ENCODE results near the gene COA4.

DNA sequence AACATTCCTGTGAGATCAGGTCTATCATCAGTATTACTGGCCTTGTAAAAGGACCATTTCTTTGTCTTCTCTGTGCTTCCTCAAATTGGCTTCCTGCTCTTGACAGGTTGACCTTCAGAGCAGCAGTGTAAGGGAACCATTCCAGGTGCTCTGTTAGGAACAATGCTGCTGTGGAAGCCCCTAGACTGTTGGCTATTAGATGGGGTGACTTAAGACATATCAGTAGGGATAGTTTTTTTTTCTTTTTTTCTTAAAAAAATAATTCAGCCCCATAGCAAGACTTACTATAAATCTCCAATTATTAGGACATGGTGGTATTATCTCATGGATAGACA is 37.6 kb downstream of the COA4 start:
- TF ChIP-seq, protein P1, sequence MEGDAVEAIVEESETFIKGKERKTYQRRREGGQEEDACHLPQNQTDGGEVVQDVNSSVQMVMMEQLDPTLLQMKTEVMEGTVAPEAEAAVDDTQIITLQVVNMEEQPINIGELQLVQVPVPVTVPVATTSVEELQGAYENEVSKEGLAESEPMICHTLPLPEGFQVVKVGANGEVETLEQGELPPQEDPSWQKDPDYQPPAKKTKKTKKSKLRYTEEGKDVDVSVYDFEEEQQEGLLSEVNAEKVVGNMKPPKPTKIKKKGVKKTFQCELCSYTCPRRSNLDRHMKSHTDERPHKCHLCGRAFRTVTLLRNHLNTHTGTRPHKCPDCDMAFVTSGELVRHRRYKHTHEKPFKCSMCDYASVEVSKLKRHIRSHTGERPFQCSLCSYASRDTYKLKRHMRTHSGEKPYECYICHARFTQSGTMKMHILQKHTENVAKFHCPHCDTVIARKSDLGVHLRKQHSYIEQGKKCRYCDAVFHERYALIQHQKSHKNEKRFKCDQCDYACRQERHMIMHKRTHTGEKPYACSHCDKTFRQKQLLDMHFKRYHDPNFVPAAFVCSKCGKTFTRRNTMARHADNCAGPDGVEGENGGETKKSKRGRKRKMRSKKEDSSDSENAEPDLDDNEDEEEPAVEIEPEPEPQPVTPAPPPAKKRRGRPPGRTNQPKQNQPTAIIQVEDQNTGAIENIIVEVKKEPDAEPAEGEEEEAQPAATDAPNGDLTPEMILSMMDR (IDR thresholded peaks at IDR 0.05), result no peak
- TF ChIP-seq, protein P2, sequence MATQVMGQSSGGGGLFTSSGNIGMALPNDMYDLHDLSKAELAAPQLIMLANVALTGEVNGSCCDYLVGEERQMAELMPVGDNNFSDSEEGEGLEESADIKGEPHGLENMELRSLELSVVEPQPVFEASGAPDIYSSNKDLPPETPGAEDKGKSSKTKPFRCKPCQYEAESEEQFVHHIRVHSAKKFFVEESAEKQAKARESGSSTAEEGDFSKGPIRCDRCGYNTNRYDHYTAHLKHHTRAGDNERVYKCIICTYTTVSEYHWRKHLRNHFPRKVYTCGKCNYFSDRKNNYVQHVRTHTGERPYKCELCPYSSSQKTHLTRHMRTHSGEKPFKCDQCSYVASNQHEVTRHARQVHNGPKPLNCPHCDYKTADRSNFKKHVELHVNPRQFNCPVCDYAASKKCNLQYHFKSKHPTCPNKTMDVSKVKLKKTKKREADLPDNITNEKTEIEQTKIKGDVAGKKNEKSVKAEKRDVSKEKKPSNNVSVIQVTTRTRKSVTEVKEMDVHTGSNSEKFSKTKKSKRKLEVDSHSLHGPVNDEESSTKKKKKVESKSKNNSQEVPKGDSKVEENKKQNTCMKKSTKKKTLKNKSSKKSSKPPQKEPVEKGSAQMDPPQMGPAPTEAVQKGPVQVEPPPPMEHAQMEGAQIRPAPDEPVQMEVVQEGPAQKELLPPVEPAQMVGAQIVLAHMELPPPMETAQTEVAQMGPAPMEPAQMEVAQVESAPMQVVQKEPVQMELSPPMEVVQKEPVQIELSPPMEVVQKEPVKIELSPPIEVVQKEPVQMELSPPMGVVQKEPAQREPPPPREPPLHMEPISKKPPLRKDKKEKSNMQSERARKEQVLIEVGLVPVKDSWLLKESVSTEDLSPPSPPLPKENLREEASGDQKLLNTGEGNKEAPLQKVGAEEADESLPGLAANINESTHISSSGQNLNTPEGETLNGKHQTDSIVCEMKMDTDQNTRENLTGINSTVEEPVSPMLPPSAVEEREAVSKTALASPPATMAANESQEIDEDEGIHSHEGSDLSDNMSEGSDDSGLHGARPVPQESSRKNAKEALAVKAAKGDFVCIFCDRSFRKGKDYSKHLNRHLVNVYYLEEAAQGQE (IDR thresholded peaks at IDR 0.05), result no peak
- TF ChIP-seq FOSB (CRISPR knock-in tag; IDR thresholded peaks at IDR 0.05), result no peak
- TF ChIP-seq JUN (IDR thresholded peaks at IDR 0.05), result no peak
- TF ChIP-seq POLR2A (IDR thresholded peaks at IDR 0.05; ENCODE audit: low read length), result no peak
- TF ChIP-seq, protein P3, sequence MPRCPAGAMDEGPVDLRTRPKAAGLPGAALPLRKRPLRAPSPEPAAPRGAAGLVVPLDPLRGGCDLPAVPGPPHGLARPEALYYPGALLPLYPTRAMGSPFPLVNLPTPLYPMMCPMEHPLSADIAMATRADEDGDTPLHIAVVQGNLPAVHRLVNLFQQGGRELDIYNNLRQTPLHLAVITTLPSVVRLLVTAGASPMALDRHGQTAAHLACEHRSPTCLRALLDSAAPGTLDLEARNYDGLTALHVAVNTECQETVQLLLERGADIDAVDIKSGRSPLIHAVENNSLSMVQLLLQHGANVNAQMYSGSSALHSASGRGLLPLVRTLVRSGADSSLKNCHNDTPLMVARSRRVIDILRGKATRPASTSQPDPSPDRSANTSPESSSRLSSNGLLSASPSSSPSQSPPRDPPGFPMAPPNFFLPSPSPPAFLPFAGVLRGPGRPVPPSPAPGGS (IDR thresholded peaks at IDR 0.05), result no peak
- TF ChIP-seq SMC3 (IDR thresholded peaks at IDR 0.05), result no peak
- no peak for TF ChIP-seq ZNF302 (CRISPR knock-in tag; IDR thresholded peaks at IDR 0.05)
- no peak for TF ChIP-seq HEYL (CRISPR knock-in tag; IDR thresholded peaks at IDR 0.05)
